Trophoblast cell (in vitro differentiated cells and primary cell): ENCODE data around the gene PSMA1.

ENCODE experiments used
- DNase-seq, 2 donors: peaks; one replicate each; pipeline ENCODE4 v3.0.0-alpha.2; 2016
- H2AFZ ChIP-seq: 2 replicates; pipeline ENCODE4 v1.6.1; 2013; ENCODE audit warnings: low read length, moderate library complexity, mild to moderate bottlenecking; ENCODE audit not compliant: insufficient read depth, poor library complexity
- H2AK5ac ChIP-seq: 2 replicates; pipeline ENCODE4 v1.6.1; 2013; ENCODE audit warnings: mild to moderate bottlenecking, low read length
- H2BK120ac ChIP-seq: 2 replicates; pipeline ENCODE4 v1.6.1; 2013; ENCODE audit warnings: low read length, mild to moderate bottlenecking, moderate library complexity; ENCODE audit not compliant: insufficient read depth, poor library complexity
- H2BK12ac ChIP-seq: 2 replicates; pipeline ENCODE4 v1.6.1; 2013; ENCODE audit warnings: mild to moderate bottlenecking, low read length, moderate library complexity
- H2BK5ac ChIP-seq: 2 replicates; pipeline ENCODE4 v1.6.1; 2013; ENCODE audit warnings: low read length, low read depth, moderate library complexity, mild to moderate bottlenecking; ENCODE audit not compliant: poor library complexity
- H3K14ac ChIP-seq: 2 replicates; pipeline ENCODE4 v1.6.1; 2013; ENCODE audit warnings: mild to moderate bottlenecking, low read length
- H3K18ac ChIP-seq: 2 replicates; pipeline ENCODE4 v1.6.1; 2013; ENCODE audit warnings: mild to moderate bottlenecking, low read length
- H3K23ac ChIP-seq: 2 replicates; pipeline ENCODE4 v1.6.1; 2013; ENCODE audit warnings: low read length
- H3K27ac ChIP-seq: 2 replicates; pipeline ENCODE4 v1.5.1; 2013; ENCODE audit warnings: low read depth, mild to moderate bottlenecking, inconsistent platforms, low read length, moderate library complexity
- H3K27me3 ChIP-seq: 2 replicates; pipeline ENCODE4 v1.6.1; 2013; ENCODE audit warnings: inconsistent platforms, mild to moderate bottlenecking, low read length, moderate library complexity; ENCODE audit not compliant: insufficient read depth
- H3K36me3 ChIP-seq, 2 experiments: 1 replicate in 1 of 2; 2 replicates in 1 of 2; pipeline ENCODE4 v1.6.1; 2013; ENCODE audit warnings: low read length in 2 of 2, mild to moderate bottlenecking in 2 of 2, moderate library complexity in 1 of 2; ENCODE audit not compliant: insufficient read depth in 2 of 2, control insufficient read depth in 1 of 2
- H3K4ac ChIP-seq: 2 replicates; pipeline ENCODE4 v1.6.1; 2013; ENCODE audit warnings: low read depth, mild to moderate bottlenecking, low read length, moderate library complexity
- H3K4me1 ChIP-seq, 2 experiments: 1 replicate in 1 of 2; 2 replicates in 1 of 2; pipeline ENCODE4 v1.6.1; 2013; ENCODE audit warnings: low read length in 2 of 2, mild to moderate bottlenecking in 2 of 2, moderate library complexity in 1 of 2; ENCODE audit not compliant: insufficient read depth in 2 of 2, control insufficient read depth in 1 of 2
- H3K4me2 ChIP-seq: 2 replicates; pipeline ENCODE4 v1.6.1; 2013; ENCODE audit warnings: inconsistent platforms, mild to moderate bottlenecking, low read length, moderate library complexity
- H3K4me3 ChIP-seq: 2 replicates; pipeline ENCODE4 v1.5.1; 2013; ENCODE audit warnings: mild to moderate bottlenecking, low read depth, low read length, inconsistent platforms
- H3K79me1 ChIP-seq: one replicate; pipeline ENCODE4 v1.6.1; 2013; ENCODE audit warnings: low read length
- H3K79me2 ChIP-seq: 2 replicates; pipeline ENCODE4 v1.6.1; 2013; ENCODE audit warnings: low read length, mild to moderate bottlenecking; ENCODE audit not compliant: control insufficient read depth, insufficient read depth, poor library complexity
- H3K9ac ChIP-seq: 2 replicates; pipeline ENCODE4 v1.6.1; 2013; ENCODE audit warnings: mild to moderate bottlenecking, low read length
- H3K9me3 ChIP-seq: 2 replicates; pipeline ENCODE4 v1.6.1; 2013; ENCODE audit warnings: low read depth, mild to moderate bottlenecking, control low read depth, inconsistent platforms, low read length; ENCODE audit not compliant: insufficient read depth
- H4K12ac ChIP-seq: 2 replicates; pipeline ENCODE4 v1.6.1; 2013; ENCODE audit warnings: low read depth, mild to moderate bottlenecking, low read length, moderate library complexity
- H4K8ac ChIP-seq: 2 replicates; pipeline ENCODE4 v1.6.1; 2013; ENCODE audit warnings: low read depth, mild to moderate bottlenecking, low read length, moderate library complexity
- H4K91ac ChIP-seq: one replicate; pipeline ENCODE4 v1.6.1; 2013; ENCODE audit warnings: low read depth, mild to moderate bottlenecking, low read length, moderate library complexity
- WGBS: extraction: QIAGEN DNeasy Blood & Tissue Kit; methylation state at CpG from one replicate; pipeline ENCODE4 v1.1.7; 2013; ENCODE audit warnings: missing lambda C conversion rate; ENCODE audit not compliant: insufficient read length, insufficient coverage; ENCODE audit errors: extremely low coverage; 5-methylcytosine and 5-hydroxymethylcytosine counted together

The PSMA1 gene

DNA sequence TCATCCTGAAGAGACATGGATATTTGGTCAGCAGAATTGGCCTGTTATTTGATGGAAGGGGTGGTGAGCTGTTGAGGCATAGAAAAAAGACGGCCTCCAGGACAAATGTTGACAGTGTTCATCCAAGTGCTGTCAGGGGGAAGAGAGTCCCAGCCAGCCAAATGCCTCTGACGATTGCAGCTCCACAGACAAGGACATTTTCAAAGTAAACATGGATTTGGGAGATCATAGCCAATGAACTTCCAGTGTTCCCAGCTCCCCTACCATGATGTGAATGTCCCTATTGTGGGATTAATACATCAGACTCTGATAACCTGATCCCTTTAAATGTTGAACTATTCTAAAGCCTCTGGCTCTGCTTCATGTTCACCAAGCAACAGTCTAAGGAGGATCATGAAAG, 31.2 kb upstream of the PSMA1 start:
- no peaks in the 10 kb centered on the region for H3K79me2 ChIP-seq
- no peak overlapping the region for H2BK120ac ChIP-seq
- no peak overlapping the region for H3K4me2 ChIP-seq
- H2BK5ac ChIP-seq: no peak overlapping the region
- H2AK5ac ChIP-seq: no peak overlapping the region
- H3K18ac ChIP-seq: no peak overlapping the region
- H2AFZ ChIP-seq: no peak overlapping the region
- no peak overlapping the region for H3K4me3 ChIP-seq
- no peaks in the 10 kb centered on the region for H3K36me3 ChIP-seq
- H3K27ac ChIP-seq: no peak overlapping the region
- no peak overlapping the region for H3K4ac ChIP-seq
- H4K8ac ChIP-seq: no peak overlapping the region
- H3K9me3 ChIP-seq: no peaks in the 10 kb centered on the region
- no peaks in the 10 kb centered on the region for H3K79me1 ChIP-seq
- no peaks in the 10 kb centered on the region for H3K27me3 ChIP-seq
- H4K12ac ChIP-seq: no peak overlapping the region
- no peak overlapping the region for H3K9ac ChIP-seq
- H3K4me1 ChIP-seq: no peaks in the 10 kb centered on the region
- no peak overlapping the region for H3K14ac ChIP-seq
- H2BK12ac ChIP-seq: no peak overlapping the region
- no peak overlapping the region for H3K23ac ChIP-seq
- no peak for DNase-seq
- no CpG with 5 or more reads among the region's 2 CpGs for WGBS
- no peak overlapping the region for H4K91ac ChIP-seq

DNA sequence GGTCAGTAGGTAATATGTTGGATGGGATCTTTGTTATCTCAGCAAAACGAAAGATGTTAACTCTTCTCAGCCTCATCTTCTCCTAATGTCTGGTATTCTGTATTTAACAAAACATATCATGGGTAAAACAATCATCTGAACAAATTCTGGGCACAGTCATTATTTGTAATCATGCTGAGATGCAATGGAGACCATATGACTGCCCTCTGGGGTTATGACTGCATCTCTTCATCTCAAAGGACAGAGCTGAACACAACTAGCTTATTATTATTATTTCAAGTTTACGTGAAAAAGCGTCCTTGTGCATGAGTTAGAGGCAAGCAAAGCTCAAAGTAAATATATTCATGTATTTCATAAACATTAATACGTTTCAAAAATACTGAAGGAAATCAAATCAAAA, 29.7 kb upstream of the PSMA1 start:
- H3K79me1 ChIP-seq: no peaks in the 10 kb centered on the region
- no peaks in the 10 kb centered on the region for H3K9me3 ChIP-seq
- no peak overlapping the region for H2BK5ac ChIP-seq
- H3K27ac ChIP-seq: no peak overlapping the region
- H3K4me3 ChIP-seq: no peak overlapping the region
- no peak overlapping the region for H3K9ac ChIP-seq
- H2BK12ac ChIP-seq: no peak overlapping the region
- no peak overlapping the region for H3K14ac ChIP-seq
- H3K18ac ChIP-seq: no peak overlapping the region
- H3K4me1 ChIP-seq: no peaks in the 10 kb centered on the region
- no peaks in the 10 kb centered on the region for H3K79me2 ChIP-seq
- H4K8ac ChIP-seq: no peak overlapping the region
- H2BK120ac ChIP-seq: no peak overlapping the region
- no peak overlapping the region for H4K12ac ChIP-seq
- no CpG with 5 or more reads among the region's 4 CpGs for WGBS
- no peak for DNase-seq
- H4K91ac ChIP-seq: no peak overlapping the region
- H3K23ac ChIP-seq: no peak overlapping the region
- H2AK5ac ChIP-seq: no peak overlapping the region
- H3K4me2 ChIP-seq: no peak overlapping the region
- H3K36me3 ChIP-seq: no peaks in the 10 kb centered on the region
- H2AFZ ChIP-seq: no peak overlapping the region
- H3K27me3 ChIP-seq: no peaks in the 10 kb centered on the region
- no peak overlapping the region for H3K4ac ChIP-seq

DNA sequence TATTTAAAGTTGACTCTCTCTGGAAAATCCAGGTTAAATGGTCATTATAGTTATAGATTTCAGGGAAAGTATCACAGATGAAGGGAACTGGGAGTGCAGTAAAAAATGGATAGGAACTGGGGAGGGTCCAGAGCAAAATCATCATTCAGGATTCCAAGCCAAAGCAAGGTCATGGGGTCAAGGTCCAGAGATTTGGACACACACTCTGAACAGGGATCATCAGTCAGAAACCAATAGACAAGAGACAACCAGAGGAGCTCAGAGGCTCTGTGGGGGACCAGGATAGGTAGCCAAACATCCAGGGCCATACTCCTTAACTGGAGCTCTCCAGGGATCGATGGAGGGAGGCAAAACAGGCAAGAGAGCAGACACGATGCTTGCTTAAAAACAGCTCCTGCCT, 27.3 kb upstream of the PSMA1 start:
- Histone ChIP-seq H4K12ac (no peak overlapping the region), H3K27ac (no peak overlapping the region), H3K79me2 (no peaks in the 10 kb centered on the region), H3K4me1 (no peaks in the 10 kb centered on the region), H2AFZ (no peak overlapping the region), H3K4me3 (no peak overlapping the region), H3K9me3 (no peaks in the 10 kb centered on the region), H2AK5ac (no peak overlapping the region), H2BK12ac (no peak overlapping the region), H3K9ac (no peak overlapping the region), H3K4ac (no peak overlapping the region), H3K27me3 (no peaks in the 10 kb centered on the region), H3K79me1 (no peaks in the 10 kb centered on the region), H3K36me3 (no peaks in the 10 kb centered on the region), H2BK5ac (no peak overlapping the region), H3K23ac (no peak overlapping the region), H4K8ac (no peak overlapping the region), H4K91ac (no peak overlapping the region), H3K4me2 (no peak overlapping the region), H3K18ac (no peak overlapping the region), H3K14ac (no peak overlapping the region), H2BK120ac (no peak overlapping the region)
- DNase-seq: no peak
- no CpG with 5 or more reads among the region's 2 CpGs for WGBS

DNA sequence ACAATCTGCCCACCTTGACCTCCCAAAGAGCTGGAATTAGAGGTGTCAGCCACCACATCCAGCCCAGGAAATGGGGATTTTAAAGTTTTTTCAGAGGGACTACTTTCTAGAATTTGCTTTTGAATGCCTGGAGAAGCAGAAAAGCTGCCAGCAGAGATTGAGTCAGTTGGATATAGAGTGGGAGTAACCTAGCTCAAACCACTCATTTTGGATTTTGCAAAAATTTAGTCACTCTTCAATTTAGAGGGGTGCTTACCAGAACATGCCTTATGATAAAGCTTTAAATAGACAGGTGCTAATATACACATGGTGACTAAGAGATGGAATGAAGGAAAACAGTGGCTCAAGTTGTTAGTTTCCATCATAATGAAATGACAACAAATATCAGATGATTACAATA, 26.5 kb upstream of the PSMA1 start:
- Histone ChIP-seq H4K8ac (no peak overlapping the region), H3K4ac (no peak overlapping the region), H3K4me2 (no peak overlapping the region), H3K27ac (no peak overlapping the region), H3K79me1 (no peaks in the 10 kb centered on the region), H2BK120ac (no peak overlapping the region), H2BK12ac (no peak overlapping the region), H3K9ac (no peak overlapping the region), H3K79me2 (no peaks in the 10 kb centered on the region), H4K12ac (no peak overlapping the region), H3K18ac (no peak overlapping the region), H2AFZ (no peak overlapping the region), H4K91ac (no peak overlapping the region), H3K36me3 (no peaks in the 10 kb centered on the region), H2AK5ac (no peak overlapping the region), H3K4me3 (no peak overlapping the region), H3K23ac (no peak overlapping the region), H3K14ac (no peak overlapping the region), H3K9me3 (no peaks in the 10 kb centered on the region), H3K27me3 (no peaks in the 10 kb centered on the region), H3K4me1 (no peaks in the 10 kb centered on the region), H2BK5ac (no peak overlapping the region)
- no peak for DNase-seq

DNA sequence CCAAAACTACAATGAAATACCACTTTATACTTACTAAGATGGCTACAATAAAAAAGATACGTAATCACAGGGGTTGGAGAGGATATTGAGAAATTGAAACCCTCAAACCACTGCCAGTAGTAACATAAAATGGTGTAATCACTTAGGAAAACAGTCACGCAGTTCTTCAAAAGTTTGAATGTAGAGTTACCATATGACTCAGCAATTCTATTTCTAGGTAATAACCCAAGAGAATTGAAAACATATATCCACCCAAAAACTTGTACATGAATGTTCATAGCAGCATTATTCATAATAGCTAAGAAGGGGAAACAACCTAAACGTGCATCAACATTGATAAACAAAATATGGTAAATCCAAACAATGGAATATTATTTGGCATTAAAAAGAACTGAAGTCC, 24.4 kb upstream of the PSMA1 start:
- Histone ChIP-seq H3K14ac (no peak overlapping the region), H2AFZ (no peak overlapping the region), H2BK120ac (no peak overlapping the region), H3K4me1 (no peaks in the 10 kb centered on the region), H3K4me2 (no peak overlapping the region), H4K91ac (no peak overlapping the region), H3K23ac (no peak overlapping the region), H2BK12ac (no peak overlapping the region), H2BK5ac (no peak overlapping the region), H3K79me1 (no peaks in the 10 kb centered on the region), H3K36me3 (no peaks in the 10 kb centered on the region), H4K12ac (no peak overlapping the region), H3K18ac (no peak overlapping the region), H3K27me3 (no peaks in the 10 kb centered on the region), H3K9ac (no peak overlapping the region), H3K9me3 (no peaks in the 10 kb centered on the region), H3K79me2 (no peaks in the 10 kb centered on the region), H2AK5ac (no peak overlapping the region), H3K4me3 (no peak overlapping the region), H4K8ac (no peak overlapping the region), H3K27ac (no peak overlapping the region), H3K4ac (no peak overlapping the region)
- no CpG with 5 or more reads among the region's 3 CpGs for WGBS
- peak in 1 of 2 donors; percentile 16 for DNase-seq
